Measurements from ENCODE around the gene ANKRD63.

ANKRD63 gene

DNA sequence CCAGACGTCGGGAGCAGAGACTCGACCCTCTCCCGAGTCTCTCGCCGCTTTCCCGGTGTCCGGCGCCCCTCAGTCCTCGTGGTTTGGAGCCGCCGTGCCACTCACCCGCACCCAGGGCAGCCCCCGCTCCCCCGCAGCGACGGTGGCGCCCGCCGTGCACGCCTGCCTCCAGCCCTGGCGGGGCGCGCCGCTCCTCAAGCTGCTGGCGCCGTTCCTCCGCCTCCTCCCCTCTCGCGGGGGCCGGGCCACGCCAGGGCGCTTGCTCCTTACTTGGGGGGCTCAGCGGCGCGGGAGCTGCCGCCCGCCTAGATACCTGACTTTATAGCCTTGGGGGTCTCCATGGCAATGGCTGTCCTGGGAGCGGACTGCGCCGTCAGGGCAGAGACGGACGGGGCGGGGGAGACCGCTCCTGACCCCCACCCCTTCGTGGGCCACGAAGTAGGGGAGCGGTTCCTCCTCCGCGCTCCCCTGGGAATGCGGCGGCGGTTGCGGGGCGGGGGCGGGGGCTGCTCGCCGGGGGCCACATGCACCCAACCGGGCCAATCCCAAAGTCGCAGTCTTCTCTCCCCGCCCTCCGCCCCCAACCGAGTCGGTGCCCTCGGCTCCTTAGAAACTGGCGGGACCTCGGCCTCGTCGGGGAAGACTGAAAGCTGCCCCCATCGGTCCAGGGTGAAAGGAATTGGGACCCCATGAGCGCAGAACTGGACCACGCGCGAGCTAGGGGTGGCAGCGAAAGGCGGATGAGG lies at the start of gene ANKRD63:
ANKRD63 (minus strand) TSS at position 196 of the 746 bp plus-strand sequence. CDS start 478 bp downstream, outside the sequence.
- TF ChIP-seq, protein P1, sequence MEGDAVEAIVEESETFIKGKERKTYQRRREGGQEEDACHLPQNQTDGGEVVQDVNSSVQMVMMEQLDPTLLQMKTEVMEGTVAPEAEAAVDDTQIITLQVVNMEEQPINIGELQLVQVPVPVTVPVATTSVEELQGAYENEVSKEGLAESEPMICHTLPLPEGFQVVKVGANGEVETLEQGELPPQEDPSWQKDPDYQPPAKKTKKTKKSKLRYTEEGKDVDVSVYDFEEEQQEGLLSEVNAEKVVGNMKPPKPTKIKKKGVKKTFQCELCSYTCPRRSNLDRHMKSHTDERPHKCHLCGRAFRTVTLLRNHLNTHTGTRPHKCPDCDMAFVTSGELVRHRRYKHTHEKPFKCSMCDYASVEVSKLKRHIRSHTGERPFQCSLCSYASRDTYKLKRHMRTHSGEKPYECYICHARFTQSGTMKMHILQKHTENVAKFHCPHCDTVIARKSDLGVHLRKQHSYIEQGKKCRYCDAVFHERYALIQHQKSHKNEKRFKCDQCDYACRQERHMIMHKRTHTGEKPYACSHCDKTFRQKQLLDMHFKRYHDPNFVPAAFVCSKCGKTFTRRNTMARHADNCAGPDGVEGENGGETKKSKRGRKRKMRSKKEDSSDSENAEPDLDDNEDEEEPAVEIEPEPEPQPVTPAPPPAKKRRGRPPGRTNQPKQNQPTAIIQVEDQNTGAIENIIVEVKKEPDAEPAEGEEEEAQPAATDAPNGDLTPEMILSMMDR (IDR thresholded peaks at IDR 0.05; ENCODE audit: control insufficient read depth, extremely low read depth, insufficient read depth): no peak
- no peak for DNase-seq (ENCODE audit: low read depth)
- peak within 1 kb of the TSS; percentile 8; the same call in 1 of the 2 replicates for H3K4me3 ChIP-seq (ENCODE audit: low read depth, low read length)

GRCh38 chr15:40332113-40332781 lies 49.4 kb upstream of the ANKRD63 start:
- TF ChIP-seq, protein P1 (IDR thresholded peaks at IDR 0.05; ENCODE audit: control insufficient read depth, extremely low read depth, insufficient read depth): no peak
- no peak for DNase-seq (ENCODE audit: low read depth)
- no peak overlapping the region for H3K4me3 ChIP-seq (ENCODE audit: low read depth, low read length)

GRCh38 chr15:40331637-40332036 lies 48.8 kb upstream of the ANKRD63 start:
- DNase-seq (ENCODE audit: low read depth): no peak
- TF ChIP-seq, protein P1 (IDR thresholded peaks at IDR 0.05; ENCODE audit: control insufficient read depth, extremely low read depth, insufficient read depth): no peak
- no peak overlapping the region for H3K4me3 ChIP-seq (ENCODE audit: low read depth, low read length)

DNA sequence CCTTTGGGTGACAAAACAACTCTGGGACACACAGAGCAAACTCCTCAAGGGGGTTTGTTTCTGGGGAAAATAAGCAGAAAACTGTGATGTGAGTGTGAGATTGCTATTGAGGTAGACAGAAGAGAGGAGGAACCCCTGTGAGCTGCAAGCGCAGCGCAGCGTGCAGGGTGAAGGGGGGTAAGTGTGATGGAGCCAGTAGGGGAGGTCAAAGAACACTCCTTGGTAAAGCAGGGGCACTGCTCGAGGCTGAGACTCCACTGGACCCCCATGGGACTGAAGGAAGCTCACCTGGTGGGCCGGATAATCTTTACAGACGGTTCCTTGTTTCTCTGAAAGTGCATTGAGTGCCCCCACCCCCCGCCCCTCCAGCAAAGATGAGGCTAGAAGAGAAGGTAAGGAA lies 48.2 kb upstream of the ANKRD63 start:
- TF ChIP-seq, protein P1 (IDR thresholded peaks at IDR 0.05; ENCODE audit: control insufficient read depth, extremely low read depth, insufficient read depth): no peak
- no peak for DNase-seq (ENCODE audit: low read depth)
- no peak overlapping the region for H3K4me3 ChIP-seq (ENCODE audit: low read depth, low read length)

- no peak overlapping the region for H3K4me3 ChIP-seq (ENCODE audit: low read depth, low read length)
- TF ChIP-seq, protein P1 (IDR thresholded peaks at IDR 0.05; ENCODE audit: control insufficient read depth, extremely low read depth, insufficient read depth): no peak
- no peak for DNase-seq (ENCODE audit: low read depth)
Measured at GRCh38 chr15:40330368-40330836, 47.5 kb upstream of the ANKRD63 start.

GRCh38 chr15:40329804-40330203 lies 46.9 kb upstream of the ANKRD63 start:
- TF ChIP-seq, protein P1 (IDR thresholded peaks at IDR 0.05; ENCODE audit: control insufficient read depth, extremely low read depth, insufficient read depth): no peak
- no peak for DNase-seq (ENCODE audit: low read depth)
- H3K4me3 ChIP-seq (ENCODE audit: low read depth, low read length): no peak overlapping the region
